ENCODE measurements around the gene SRRT.
"Not testable (repeated sequence)": the region's sequence is repeated elsewhere in the genome, so short reads cannot be mapped to it uniquely, and the experiment has no call there.

Gene SRRT

GRCh38 chr7:100874577-100875355 lies at the start of gene SRRT:
Gene SRRT (plus strand): TSS chr7:100875103. CDS start chr7:100875591, 488 bp downstream.
- peak; percentile 97 to 99 for DNase-seq (ENCODE audit: low read depth in 2 of 2)

GRCh38 chr7:100825215-100825671 lies 49.7 kb upstream of the SRRT start:
- no peak for DNase-seq (ENCODE audit: low read depth in 2 of 2)

- DNase-seq (ENCODE audit: low read depth in 2 of 2): no peak
Observed at GRCh38 chr7:100825751-100826513, 49.0 kb upstream of the SRRT start.

- DNase-seq (ENCODE audit: low read depth in 2 of 2): no peak
Observed at GRCh38 chr7:100826514-100827329, 48.2 kb upstream of the SRRT start.

- DNase-seq (ENCODE audit: low read depth in 2 of 2): no peak
Observed at GRCh38 chr7:100827330-100828226, 47.3 kb upstream of the SRRT start, which contains the start of gene EPHB4. Gene EPHB4 (minus strand): TSS chr7:100827523. CDS start chr7:100827030, 493 bp downstream.

GRCh38 chr7:100829150-100829716 lies 45.7 kb upstream of the SRRT start:
- DNase-seq (ENCODE audit: low read depth in 2 of 2): no peak

GRCh38 chr7:100830396-100830795 lies 44.5 kb upstream of the SRRT start:
- no peak for DNase-seq (ENCODE audit: low read depth in 2 of 2)

- no peak for DNase-seq (ENCODE audit: low read depth in 2 of 2)
Observed at GRCh38 chr7:100832281-100832633, 42.6 kb upstream of the SRRT start.

GRCh38 chr7:100835903-100836811 lies 38.7 kb upstream of the SRRT start:
- no peak for DNase-seq (ENCODE audit: low read depth in 2 of 2)

- no peak for DNase-seq (ENCODE audit: low read depth in 2 of 2)
Observed at GRCh38 chr7:100836812-100837098, 38.1 kb upstream of the SRRT start.

GRCh38 chr7:100837099-100837836 lies 37.6 kb upstream of the SRRT start:
- DNase-seq (ENCODE audit: low read depth in 2 of 2): peak; percentile 68 to 78

- no peak for DNase-seq (ENCODE audit: low read depth in 2 of 2)
Observed at GRCh38 chr7:100839361-100839760, 35.5 kb upstream of the SRRT start.

- DNase-seq (ENCODE audit: low read depth in 2 of 2): no peak
Observed at GRCh38 chr7:100840470-100841100, 34.3 kb upstream of the SRRT start.

GRCh38 chr7:100847360-100847759 lies 27.5 kb upstream of the SRRT start:
- DNase-seq (ENCODE audit: low read depth in 2 of 2): no peak

- peak; percentile 78 to 86 for DNase-seq (ENCODE audit: low read depth in 2 of 2)
Observed at GRCh38 chr7:100852048-100852872, 22.6 kb upstream of the SRRT start, which contains the start of gene SLC12A9. Gene SLC12A9 (plus strand): TSS chr7:100852713. CDS start chr7:100854198, 1,485 bp downstream.

GRCh38 chr7:100854146-100854895 lies 20.6 kb upstream of the SRRT start:
- no peak for DNase-seq (ENCODE audit: low read depth in 2 of 2)

- not testable (repeated sequence) for DNase-seq (ENCODE audit: low read depth in 2 of 2)
Observed at GRCh38 chr7:100854899-100855298, 20.0 kb upstream of the SRRT start.
